GM19463 (cell line): ENCODE measurements around the gene CYS1.
"Not testable (repeated sequence)": the region's sequence is repeated elsewhere in the genome, so short reads cannot be mapped to it uniquely, and the experiment has no call there.

Experiments used
- ATAC-seq: cut with Tn5 transposase; IDR thresholded peaks from one replicate; pipeline ENCODE4 v1.9.1; 2021; ENCODE audit warnings: mild to moderate bottlenecking, moderate library complexity; ENCODE audit not compliant: unreplicated experiment

The CYS1 gene

GRCh38 chr2:10094271-10094814 lies 14.1 kb upstream of the CYS1 start:
- no peak for ATAC-seq

- not testable (repeated sequence) for ATAC-seq
These were observed 11.7 kb upstream of the CYS1 start for GRCh38 chr2:10091889-10092244.

- ATAC-seq: no peak
These were observed 11.1 kb upstream of the CYS1 start for GRCh38 chr2:10091182-10091888.

- ATAC-seq: peak; percentile 36
These were observed 9.5 kb upstream of the CYS1 start for GRCh38 chr2:10089565-10090190.

- no peak for ATAC-seq
These were observed 7.1 kb upstream of the CYS1 start for GRCh38 chr2:10087360-10087759.

GRCh38 chr2:10086950-10087349 lies 6.7 kb upstream of the CYS1 start:
- no peak for ATAC-seq

- ATAC-seq: no peak
These were observed 5.5 kb upstream of the CYS1 start for GRCh38 chr2:10085668-10086059.

- ATAC-seq: no peak
These were observed 4.9 kb upstream of the CYS1 start for GRCh38 chr2:10085043-10085667.

GRCh38 chr2:10084223-10084865 lies 4.1 kb upstream of the CYS1 start:
- no peak for ATAC-seq

GRCh38 chr2:10083692-10084211 lies 3.5 kb upstream of the CYS1 start:
- ATAC-seq: peak; percentile 31

GRCh38 chr2:10083046-10083445 lies 2.8 kb upstream of the CYS1 start:
- no peak for ATAC-seq

- ATAC-seq: peak; percentile 18
These were observed 509 bp upstream of the CYS1 start for GRCh38 chr2:10080536-10081304.

GRCh38 chr2:10079266-10079869 lies 843 bp downstream of the CYS1 start:
- peak; percentile 17 for ATAC-seq

GRCh38 chr2:10078704-10079265 lies 1.4 kb downstream of the CYS1 start:
- ATAC-seq: no peak

GRCh38 chr2:10078001-10078400 lies 2.2 kb downstream of the CYS1 start:
- no peak for ATAC-seq

GRCh38 chr2:10076988-10077527 lies 3.2 kb downstream of the CYS1 start:
- no peak for ATAC-seq

GRCh38 chr2:10076511-10076910 lies 3.7 kb downstream of the CYS1 start:
- ATAC-seq: no peak

GRCh38 chr2:10075571-10076209 lies 4.5 kb downstream of the CYS1 start:
- ATAC-seq: no peak

GRCh38 chr2:10075101-10075500 lies 5.1 kb downstream of the CYS1 start:
- ATAC-seq: no peak
